ENCODE measurements around the gene ELAPOR1. TPM values are rescaled to one million over a fixed set of nuclear protein-coding genes. Genes with fewer than 3 reads are reported as not detected.
A peak's percentile ranks its signal among the peaks of the same experiment; 100 is the strongest.
"Not testable (repeated sequence)": the region's sequence is repeated elsewhere in the genome, so short reads cannot be mapped to it uniquely, and the experiment has no call there.

The ELAPOR1 gene
- total RNA-seq, 1 donor from 2014 or later: 0.26 TPM

- no peak for DNase-seq (ENCODE audit: low read depth in 2 of 2)
Measured at GRCh38 chr1:109137958-109138357, 24.0 kb downstream of the ELAPOR1 start.

- DNase-seq (ENCODE audit: low read depth in 2 of 2): no peak
Measured at GRCh38 chr1:109138358-109138757, 24.4 kb downstream of the ELAPOR1 start.

- no peak for DNase-seq (ENCODE audit: low read depth in 2 of 2)
Measured at GRCh38 chr1:109140392-109140791, 26.5 kb downstream of the ELAPOR1 start.

DNA sequence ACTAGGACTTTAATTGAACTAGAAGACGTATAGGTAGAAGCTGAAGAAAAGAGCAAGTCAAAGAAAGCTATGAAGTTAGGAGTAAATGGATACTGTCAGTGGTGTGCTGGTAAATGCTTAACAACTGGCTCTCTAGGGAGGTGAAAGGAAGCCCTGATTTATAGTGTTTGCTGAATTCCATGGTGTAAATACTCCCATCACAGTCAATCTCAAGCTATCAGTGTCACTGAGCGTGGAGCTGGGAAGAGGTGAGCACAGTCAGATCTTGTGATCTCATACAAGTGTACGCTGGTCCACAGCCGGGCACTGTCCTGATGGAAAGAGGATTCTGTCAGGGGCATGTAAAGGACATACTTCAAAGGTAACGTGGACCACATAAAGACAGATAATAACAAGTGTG, 28.3 kb downstream of the ELAPOR1 start:
- no peak for DNase-seq (ENCODE audit: low read depth in 2 of 2)

- not testable (repeated sequence) for DNase-seq (ENCODE audit: low read depth in 2 of 2)
Measured at GRCh38 chr1:109142725-109143124, 28.8 kb downstream of the ELAPOR1 start.

DNA sequence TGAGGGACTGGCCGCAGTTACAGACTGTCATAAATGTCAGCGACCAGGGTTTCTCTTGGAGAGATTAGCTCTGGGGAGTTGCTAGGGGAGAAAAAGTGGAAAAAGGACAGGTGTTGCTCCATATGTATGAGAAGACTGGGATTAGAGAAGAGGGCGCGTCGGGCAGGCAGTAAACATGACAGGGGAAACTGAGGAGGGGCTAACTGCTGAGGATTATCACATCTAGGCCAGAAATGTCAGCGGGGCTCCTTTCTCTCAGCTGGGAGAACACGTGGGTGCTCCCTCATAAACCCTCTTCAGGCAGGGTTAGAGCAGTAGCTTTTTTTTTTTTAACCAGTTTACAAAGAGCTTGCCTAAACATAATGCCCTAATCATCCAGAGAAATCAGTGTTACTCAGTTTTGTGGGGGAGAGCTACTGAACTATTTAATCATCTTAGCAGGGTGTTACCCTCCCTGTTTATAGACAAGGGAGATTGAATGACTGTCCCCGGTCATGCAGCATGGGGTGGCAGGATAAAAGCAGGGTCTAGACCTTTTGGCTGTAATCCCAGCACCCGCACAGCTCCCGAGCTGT, 35.2 kb downstream of the ELAPOR1 start:
- no peak for DNase-seq (ENCODE audit: low read depth in 2 of 2)

- DNase-seq (ENCODE audit: low read depth in 2 of 2): no peak
Measured at GRCh38 chr1:109149874-109150601, 36.1 kb downstream of the ELAPOR1 start.

DNA sequence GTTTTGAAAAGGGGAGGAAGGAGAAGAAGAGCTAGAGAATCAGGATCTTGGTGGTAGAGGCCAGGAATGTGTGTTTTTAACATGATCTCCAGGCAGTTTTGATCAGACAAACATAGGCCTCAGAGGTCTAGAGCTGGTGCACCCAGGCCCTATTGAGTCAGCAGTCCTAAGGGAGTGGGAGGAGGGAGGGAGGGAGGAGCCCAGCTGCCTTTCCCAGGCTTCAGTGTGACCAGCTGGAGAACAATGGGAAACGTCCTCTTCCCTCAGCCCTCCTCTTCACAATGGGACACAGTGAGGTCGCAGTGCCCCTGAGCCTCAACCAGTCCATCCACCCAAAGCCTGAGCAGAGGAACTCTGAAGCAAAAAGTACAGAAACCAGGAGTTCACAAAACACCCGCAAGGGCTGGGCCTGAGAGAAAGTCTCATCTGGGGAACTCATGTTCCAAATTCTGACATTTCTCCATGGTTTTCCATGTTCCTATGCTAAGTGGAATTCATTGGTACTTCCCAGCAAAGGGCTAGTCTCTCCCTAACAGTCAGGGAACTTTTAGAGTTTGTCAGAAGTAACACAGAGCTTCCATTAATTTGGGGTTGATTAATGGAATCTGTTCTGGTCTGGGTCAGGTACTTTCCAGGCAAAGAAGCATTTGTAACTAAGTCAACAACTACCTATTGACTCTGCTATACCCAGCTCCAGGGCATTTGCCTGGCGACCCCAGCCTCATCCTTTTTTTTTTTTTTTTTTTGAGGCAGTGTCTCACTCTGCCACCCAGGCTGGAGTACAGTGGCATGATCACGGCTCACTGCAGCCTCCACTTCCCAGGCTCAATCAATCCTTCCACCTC, 37.5 kb downstream of the ELAPOR1 start:
- peak; percentile 3 to 62 for DNase-seq (ENCODE audit: low read depth in 2 of 2)

- no peak for DNase-seq (ENCODE audit: low read depth in 2 of 2)
Measured at GRCh38 chr1:109152196-109152595, 38.3 kb downstream of the ELAPOR1 start.

DNA sequence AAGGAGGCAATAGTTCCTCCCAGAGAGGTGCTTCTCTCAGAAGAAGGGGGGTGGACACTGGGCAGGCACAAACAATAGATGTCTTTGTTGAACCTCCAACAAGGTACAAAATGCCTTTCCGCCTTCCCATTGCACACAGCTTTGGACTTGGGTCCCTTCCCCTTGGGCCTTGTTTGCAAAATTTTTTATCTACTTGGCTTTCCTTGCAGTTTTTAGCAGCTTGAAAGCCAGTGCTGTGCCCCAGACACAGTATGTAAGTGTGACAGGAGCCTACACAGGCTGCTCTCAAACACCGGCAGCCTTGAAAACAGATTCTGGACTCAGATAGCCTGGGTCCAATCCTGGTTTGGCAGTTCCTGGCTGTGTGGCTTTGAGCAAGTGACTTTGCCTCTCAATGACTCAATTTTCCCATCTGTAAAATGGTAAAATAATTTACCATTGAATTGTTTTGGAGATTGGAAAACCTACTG, 43.0 kb downstream of the ELAPOR1 start:
- no peak for DNase-seq (ENCODE audit: low read depth in 2 of 2)

- no peak for DNase-seq (ENCODE audit: low read depth in 2 of 2)
Measured at GRCh38 chr1:109158433-109158832, 44.5 kb downstream of the ELAPOR1 start.

DNA sequence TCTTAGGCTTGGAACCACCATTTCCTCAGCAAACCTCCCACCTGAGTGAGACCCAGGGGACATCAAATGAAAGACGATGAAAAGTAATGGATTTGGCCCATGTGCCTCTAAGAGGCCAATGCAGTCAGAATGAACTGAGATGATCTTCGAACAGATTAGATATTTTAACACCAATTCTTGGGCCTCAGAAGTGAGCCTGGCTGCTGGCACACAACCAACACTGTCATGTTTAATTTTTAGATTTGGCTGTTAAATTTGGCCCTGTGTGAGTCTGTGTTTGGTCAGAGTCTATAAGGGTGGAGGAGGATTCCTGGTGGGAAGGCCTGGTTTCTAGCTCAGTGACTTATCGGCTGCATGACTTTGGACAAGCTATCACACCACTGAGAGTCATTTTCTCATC, 45.4 kb downstream of the ELAPOR1 start:
- no peak for DNase-seq (ENCODE audit: low read depth in 2 of 2)

GRCh38 chr1:109160071-109160840, 46.3 kb downstream of the ELAPOR1 start:
- DNase-seq (ENCODE audit: low read depth in 2 of 2): no peak

GRCh38 chr1:109161858-109162606, 48.1 kb downstream of the ELAPOR1 start:
- DNase-seq (ENCODE audit: low read depth in 2 of 2): no peak

GRCh38 chr1:109162626-109163025, 48.7 kb downstream of the ELAPOR1 start:
- DNase-seq (ENCODE audit: low read depth in 2 of 2): no peak

DNA sequence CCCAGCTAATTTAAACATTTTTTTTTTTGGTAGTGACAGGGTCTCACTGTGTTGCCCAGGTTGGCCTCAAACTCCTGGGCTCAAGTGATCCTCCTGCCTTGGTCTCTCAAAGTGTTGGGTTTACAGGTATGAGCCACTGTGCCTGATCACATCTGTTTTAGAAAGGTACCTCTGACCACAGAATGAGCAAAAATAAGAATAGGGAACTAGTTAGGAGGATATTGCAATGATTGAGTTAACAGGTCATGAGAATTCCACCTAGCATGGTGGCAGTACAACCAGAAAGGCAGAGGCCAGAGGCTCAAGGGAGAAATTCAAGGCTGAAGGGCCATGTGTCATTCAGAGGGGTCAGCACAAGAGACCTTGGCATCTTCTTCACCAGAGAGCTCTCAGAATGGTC, 49.6 kb downstream of the ELAPOR1 start:
- no peak for DNase-seq (ENCODE audit: low read depth in 2 of 2)

Other genes with a start within 250 kb of the ELAPOR1 start
- 8.0 and 12.3 TPM in 2 replicates for gene GPSM2, start 237.1 kb upstream of the ELAPOR1 start, total RNA-seq
- 18.9 and 20.9 TPM in 2 replicates for gene CLCC1, start 150.6 kb upstream of the ELAPOR1 start, total RNA-seq
- 13.2 and 15.0 TPM in 2 replicates for gene WDR47, start 72.0 kb upstream of the ELAPOR1 start, total RNA-seq
- 45.8 and 64.2 TPM in 2 replicates for gene TAF13, start 38.1 kb upstream of the ELAPOR1 start, total RNA-seq
- gene TMEM167B, start 23.4 kb upstream of the ELAPOR1 start, total RNA-seq: 16.4 and 25.8 TPM in 2 replicates
- 130 and 136 TPM in 2 replicates for gene SARS1, start 99.8 kb downstream of the ELAPOR1 start, total RNA-seq
- 0.51 and 0.89 TPM in 2 replicates for gene CELSR2, start 135.4 kb downstream of the ELAPOR1 start, total RNA-seq
- 1.8 and 4.5 TPM in 2 replicates for gene PSRC1, start 169.0 kb downstream of the ELAPOR1 start, total RNA-seq
- not detected in 2 replicates for gene MYBPHL, start 192.9 kb downstream of the ELAPOR1 start, total RNA-seq